HG03108 (cell line): ENCODE data around the gene MTUS2.

ENCODE experiments used
- ATAC-seq: cut with Tn5 transposase; IDR thresholded peaks from one replicate; pipeline ENCODE4 v1.9.1; 2021; ENCODE audit warnings: moderate library complexity; ENCODE audit not compliant: unreplicated experiment

MTUS2 gene

DNA sequence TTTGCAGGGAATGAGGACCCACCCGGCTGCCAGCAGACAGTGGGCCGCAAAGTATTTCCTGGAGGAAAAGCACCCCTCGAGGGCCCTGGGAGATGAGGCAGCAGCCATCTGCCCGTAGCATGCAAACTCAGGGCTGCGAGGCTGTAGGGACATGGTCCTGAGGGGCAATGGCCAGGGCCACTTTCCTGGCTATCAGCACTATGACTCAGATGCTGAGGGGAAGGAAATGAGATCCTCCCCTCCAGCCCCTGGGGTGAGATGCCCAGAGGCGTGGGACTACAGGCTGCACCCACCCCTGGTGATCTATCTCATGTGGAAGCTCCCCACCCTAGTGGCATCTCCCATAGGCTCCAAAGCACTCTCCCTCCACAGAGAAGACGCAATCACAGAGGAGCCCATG, 695.2 kb downstream of the MTUS2 start:
- no peak for ATAC-seq

DNA sequence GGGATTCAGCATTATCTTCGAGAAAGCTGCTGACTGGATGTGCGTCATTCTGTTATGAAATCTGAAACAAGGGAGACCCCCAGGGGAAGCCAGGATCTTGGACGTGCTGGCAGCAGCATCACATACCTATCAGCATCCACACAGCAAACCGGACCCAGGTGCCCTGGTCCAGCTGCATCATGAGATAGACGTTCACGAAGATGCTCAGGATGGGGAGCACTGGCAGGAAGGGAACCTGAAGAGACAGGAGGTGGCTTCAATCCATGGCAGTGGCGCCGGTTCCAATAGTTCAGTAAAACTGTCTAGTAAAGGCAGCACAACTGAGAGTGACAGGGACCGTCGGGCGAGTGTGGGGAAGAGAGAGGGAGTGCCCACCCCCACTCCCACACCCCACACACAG, 695.9 kb downstream of the MTUS2 start:
- no peak for ATAC-seq

DNA sequence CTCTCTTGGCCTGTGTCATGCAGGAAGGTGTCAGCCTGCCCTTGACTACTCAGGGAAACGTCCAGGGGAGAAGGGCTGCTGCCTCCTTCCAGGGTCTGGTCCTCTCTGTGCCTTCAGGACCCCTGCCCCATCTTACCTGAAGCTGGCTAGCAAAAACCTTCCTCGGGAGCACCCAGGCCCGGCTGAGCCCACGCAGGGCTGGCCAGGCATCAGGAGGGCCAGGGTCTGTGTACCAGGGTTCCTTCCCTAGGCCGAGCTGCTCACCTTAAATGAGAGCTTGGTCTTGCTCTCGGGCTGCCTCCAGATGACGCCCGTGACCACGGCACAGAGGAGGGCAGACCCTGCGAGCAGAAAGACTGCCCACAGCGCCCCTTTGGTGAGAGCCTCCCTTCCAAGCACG, 696.7 kb downstream of the MTUS2 start:
- no peak for ATAC-seq

DNA sequence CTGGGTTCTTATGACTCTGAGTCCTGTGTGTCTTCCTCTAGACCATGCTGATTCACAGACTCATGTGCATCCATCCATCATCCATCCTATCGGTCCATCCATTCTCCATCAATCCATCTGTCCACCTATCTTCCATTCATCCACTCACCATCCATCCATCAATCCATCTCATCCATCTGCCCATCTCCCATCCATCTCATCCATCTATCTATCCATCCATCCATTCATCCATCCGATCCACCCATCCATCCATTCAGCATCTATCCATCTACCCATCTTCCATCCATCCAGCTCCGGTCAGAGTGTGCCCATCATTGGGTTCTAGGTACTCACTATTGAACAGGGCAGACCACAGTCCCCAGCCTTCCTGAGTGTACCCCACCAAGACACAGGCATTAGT, 699.8 kb downstream of the MTUS2 start:
- ATAC-seq: no peak

DNA sequence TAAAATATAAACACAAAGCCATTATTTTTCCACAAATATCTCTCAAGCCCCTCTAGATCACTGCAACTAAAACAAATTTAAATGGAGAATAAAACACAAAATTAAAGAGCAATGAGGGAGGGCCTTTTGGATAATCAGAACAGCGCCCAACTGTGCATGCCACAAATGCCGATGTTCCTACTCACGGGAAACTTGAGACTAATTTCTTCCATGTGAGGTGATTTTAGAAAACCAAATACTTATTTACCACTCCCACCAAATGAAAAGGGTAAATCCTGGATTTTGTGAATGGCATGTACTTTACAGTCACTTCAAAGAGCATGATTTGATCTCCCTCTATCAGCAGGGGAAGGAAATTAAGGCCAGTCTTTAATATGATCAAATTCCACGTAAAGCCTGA, 700.5 kb downstream of the MTUS2 start:
- ATAC-seq: no peak

DNA sequence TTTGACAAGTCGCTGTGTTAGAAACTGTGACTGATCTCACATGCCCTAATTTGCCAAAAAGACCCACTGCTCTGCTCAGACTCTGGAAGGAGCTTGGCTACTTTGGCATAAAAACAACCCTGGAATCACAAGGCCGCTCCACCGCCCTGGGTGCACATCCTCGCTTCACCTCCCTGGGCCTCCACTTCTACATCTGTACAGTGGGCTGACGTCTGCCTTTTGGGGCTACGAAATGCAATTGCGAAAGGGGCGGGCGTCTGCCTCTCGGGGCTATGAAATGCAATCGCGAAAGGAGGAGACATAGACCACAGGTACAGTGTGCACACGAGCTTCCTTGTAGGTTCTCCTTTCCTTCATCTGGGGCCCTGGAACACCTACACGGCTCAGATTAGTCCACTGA, 701.2 kb downstream of the MTUS2 start:
- ATAC-seq: no peak

DNA sequence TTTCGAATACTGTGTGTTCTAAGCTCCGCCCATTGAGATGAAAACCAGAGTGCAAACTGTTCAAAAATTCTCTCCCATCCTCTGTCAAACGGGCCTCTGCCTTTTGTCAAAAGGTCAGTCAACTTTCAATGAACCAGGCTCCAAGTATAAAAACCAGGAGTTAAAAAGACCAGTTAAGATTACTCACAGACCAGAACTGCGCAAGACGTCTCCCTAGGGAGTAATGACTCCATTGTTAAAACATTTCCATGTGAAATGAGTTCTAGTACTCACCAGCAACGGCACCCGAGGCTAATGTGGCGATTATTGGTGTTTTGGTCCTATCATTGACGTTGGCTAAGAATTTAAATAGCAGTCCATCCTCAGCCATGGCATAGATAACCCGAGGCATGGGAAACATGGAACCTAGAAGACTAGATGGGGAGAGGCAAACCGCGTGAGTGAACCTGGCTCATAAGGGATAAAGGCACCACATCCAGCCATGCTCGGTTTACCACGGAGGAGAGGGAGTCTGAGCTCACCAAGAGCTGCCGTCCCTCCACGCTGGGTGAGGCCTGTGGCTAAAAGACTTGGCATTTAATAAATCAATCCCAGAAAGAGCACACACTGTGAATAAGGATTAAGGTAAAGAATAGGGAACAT, 702.0 kb downstream of the MTUS2 start:
- ATAC-seq: no peak

DNA sequence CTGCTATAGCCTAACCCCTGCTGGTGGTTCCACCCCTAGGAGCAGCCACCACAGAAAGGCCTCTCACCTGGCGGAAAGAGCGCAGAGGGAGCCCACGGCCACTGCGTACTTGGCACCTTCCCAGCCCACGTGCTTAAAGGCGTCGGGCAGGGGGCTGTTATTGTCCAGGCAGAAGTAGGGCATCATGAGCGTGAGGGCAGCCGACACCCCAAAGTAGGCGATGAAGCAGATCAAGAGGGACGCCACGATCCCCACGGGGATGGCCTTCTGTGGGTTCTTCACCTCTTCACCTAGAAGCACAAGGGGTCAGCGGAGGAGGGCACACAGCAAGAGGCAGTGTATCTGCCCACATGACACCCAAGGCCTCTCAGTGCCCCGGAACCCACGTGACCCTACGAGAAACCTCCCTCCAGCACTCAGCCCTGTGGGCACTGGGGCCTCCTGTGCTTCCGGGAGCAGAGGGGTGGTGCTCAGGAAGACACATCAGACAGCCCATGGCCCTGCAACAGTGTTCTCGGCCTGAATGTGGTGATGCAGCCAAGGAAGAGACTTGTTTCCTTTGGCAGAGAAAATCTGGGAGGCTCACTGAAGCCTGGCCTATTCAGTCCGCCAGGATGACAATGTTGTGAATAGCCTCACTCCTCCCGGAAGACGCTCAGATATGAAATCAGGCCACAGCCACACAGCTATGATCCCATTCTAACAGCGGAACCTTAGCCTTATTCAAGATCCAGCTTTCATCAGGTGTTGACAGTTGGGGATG, 703.2 kb downstream of the MTUS2 start:
- no peak for ATAC-seq

DNA sequence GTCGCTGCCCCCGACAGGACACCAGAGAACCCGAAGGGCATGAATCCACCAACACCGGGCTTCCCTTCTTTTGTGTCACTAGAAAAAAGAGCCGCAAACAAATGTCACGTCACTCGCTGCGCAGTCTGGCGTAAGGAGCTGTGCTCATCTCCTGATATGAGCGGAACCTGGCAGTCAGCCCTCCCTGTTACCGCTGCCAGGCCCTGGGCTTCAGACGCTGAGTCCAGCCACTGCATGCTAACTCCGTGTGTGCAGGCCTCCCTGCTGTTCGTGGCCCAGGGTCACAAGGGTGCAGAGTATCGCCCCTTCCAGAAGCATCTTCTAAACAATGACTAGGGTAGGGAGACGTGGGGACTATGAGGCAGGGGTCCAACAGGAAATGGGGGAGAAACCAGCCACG, 704.0 kb downstream of the MTUS2 start:
- no peak for ATAC-seq

DNA sequence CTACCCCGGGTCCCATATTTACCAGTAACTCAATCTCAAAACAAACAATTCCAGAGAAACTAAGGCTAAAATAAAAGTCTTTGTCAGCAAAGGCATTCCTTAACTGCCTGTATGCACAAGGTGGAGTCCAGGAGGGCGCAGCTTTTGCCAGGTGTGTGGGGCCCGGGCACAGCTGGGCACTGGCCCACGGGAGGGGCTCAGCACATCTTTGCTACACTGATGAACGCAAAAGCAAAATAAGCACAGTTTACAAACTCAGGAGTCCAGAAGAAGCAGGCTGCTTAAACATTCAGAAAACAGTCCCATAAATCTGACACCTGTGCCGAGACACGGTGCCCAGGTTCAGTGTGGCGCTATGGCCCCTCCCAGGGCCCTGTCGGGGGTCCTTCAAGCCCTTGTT, 704.5 kb downstream of the MTUS2 start:
- no peak for ATAC-seq

DNA sequence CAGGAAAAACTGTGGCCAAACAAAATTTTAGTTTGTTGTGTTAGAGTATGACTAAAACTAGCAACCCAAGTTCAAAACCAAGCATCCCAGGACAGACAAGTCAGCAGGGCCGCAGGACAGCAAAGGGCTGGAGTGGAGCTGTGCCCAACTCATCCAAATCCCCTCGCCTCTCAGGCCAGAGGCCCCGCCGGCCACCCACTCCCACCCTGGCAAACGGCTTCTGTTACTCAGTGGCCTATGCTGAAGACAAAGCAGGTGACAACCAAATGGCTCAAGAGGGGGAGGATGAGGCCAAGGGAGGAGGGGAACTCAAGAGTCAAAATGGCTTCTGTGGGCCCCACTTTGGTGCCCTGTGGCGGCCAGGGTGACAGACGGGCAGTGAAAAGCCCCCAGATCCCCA, 705.6 kb downstream of the MTUS2 start:
- no peak for ATAC-seq

DNA sequence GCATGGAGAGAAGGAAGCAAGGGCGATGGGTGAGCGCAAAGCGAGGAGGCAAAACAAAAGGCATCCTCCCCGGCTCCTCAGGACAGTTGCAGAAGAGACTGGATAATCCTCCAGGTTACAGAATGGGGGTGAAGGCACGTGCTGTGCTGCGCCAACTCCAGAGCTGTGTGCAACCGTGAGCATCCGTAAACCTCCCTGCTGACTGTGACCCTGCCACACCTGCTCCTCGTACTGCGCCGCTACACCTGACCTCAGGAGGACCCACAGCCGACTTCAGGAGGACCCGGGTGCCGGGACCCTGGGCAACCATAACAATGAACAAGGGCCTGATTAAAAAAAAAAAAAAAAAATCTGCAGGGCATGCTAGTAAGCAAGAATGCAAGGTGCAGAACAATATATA, 706.6 kb downstream of the MTUS2 start:
- ATAC-seq: no peak

DNA sequence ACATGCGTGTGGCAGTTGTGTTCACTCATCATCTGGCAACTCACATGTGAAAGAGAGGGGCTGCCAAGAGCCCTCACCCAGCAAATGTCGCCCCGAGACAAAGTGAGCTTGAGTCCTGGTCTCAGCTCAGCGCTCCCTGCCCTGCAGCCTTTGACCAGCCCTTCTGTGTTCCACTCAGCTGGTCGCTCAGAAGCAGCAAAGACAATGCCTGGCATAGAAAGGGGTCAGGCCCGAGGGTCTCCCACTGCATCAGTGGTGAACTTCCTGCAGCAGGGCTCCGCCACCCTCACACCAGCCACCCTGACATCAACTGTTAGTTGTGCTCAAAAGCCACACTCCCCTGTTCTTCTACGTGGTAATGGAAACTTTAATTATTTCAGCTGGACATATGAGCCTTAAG, 707.4 kb downstream of the MTUS2 start:
- no peak for ATAC-seq

DNA sequence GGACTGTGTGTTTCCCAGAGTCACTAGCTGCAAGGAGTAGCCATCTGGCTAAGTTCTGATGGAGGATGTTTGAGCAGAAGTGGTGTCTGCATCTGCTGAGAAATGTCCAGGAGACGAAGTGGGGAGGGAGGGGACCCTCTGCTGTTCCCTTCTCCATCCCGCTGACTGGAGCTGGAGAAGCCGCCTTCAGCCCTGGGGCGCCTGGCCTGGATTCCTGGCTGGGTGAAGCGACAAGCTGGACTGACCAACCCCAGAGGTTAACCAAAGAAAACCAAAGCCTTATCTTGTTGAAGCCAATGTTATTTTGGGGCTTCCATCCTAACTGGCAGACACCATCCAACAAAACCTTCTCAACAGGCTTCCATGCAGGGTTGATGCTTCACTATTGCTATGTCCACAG, 707.8 kb downstream of the MTUS2 start:
- no peak for ATAC-seq

DNA sequence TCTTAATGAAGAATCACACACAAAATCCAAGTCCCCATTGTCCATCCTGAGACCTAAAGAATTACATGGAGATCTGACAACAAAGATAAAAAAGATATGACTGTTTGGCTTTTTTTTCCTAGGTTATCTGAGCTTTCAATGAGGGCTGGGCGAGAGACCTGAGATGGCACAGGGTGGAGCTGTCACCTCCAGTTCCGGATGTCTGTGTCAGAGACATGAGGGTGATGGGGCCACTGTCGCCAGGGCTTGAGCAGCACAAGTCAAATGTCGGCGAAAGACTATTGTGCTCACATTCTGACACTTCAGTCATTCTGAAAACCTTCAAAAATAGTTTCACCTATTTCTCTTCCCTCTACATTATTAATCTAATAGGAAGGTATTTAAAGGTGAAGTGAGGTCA, 709.6 kb downstream of the MTUS2 start:
- ATAC-seq: no peak

DNA sequence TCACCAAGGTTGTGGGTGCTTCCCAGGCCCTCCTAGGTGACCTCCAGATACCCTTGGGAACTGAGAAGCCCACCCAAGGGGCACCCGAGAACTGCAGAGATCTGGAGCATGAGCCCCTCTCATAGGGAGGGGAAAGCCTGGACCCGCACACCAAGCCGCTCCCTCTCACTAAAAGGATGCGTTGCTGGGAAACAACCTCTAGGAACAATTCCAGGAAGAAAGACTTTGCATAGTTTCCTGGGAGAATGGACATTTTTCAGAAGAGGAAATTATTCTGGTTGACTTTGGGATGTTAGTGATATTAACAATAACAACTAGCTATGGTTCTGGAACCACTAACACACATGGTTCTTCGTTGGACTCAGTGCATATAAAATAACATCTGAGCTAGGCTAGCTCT, 710.8 kb downstream of the MTUS2 start:
- no peak for ATAC-seq

DNA sequence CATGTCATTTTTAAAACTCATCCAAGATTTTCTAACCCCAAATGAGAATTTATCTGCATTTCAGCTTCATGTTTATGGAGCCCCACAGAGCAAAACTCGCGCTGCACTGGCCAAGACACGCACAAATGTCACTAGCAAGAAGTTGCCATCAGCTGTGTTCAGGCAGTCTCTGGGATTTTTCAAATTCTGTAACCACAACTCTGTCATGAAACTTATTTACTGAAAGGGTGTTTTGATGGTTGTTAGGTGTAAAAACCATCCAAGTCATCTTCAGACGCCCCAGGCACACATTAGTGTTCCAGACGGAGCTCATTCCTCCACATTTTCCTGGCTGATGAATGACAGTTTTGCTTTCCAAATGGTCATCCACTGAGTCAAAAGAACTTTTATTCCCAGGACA, 712.0 kb downstream of the MTUS2 start:
- ATAC-seq: no peak

DNA sequence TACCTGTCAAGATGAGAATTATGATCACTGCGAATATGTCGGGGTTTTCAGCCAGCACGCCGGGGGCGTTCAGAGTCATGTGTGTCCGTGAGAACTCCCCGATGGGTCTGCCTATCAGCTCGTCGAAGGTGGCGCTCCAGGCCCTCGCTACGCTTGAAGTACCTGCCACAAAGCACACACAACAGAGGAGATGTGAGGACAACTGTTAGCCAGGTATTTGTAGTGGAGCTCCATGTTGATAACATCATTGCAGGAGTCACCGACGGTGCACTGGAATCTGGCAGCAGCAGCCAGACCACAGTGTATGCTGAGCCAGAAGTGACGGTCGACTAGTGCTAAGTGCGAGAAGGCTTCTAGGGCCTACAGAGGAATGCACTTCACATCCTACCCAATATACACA, 712.7 kb downstream of the MTUS2 start:
- ATAC-seq: no peak

DNA sequence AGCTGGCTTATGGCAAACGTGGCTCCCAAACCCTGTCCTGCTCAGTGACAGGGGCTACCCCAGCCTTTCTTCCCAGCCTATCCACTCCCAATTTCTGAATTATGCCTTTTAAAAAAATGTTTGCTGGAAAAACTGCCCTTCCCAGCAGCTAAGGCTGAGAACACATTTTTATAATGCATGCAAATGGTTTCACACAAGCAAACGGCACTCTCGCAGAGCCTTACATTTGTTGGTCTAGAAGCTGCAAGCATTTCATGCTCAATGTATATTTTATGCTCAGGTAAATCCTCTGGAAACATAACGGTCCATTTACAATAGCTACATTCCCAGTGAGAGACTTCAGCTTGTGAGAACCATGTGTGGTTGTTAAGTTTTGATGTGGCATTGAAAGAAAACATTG, 713.9 kb downstream of the MTUS2 start:
- ATAC-seq: no peak

DNA sequence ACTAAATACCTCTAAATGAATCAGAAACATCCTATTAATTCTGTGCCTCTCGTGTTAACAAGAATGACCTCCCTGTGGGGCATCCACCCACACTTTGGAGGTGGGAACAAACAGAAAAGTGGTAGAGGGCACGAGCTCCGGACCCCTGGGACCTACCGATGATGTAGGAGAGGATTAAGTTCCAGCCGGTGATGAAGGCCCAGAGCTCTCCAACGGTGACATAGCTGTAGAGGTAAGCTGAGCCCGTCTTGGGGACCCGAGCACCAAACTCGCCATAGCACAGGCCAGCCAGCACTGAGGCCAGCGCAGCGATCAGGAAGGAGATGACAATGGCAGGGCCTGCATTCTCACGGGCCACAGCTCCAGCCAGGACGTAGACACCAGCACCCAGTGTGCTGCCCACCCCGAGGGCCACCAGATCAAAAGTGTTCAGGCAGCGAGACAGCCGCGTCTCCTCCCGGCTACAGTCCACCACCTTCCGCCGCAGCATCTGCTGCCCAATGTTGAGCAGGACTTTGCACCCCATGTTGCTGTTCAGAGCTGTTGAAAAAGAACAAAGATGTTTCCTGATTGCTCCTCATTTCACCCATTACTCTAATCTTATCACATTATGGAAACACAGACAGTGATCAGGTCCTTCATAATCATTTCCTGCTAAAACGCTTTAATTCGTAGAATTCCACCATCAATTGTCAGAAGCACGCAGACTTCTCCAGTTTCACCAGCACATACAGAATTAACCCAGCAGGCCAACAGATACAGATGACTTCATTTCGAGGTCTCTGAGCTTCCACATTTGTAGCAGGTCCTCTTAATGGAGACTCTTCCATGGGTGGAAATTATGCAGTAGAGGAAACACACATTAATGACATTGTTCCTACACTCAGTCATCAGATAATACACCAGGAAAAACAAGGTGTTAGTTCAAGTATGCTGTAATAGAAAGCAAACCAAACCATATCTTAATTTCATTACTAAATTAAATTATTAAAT, 715.8 kb downstream of the MTUS2 start:
- ATAC-seq: no peak

DNA sequence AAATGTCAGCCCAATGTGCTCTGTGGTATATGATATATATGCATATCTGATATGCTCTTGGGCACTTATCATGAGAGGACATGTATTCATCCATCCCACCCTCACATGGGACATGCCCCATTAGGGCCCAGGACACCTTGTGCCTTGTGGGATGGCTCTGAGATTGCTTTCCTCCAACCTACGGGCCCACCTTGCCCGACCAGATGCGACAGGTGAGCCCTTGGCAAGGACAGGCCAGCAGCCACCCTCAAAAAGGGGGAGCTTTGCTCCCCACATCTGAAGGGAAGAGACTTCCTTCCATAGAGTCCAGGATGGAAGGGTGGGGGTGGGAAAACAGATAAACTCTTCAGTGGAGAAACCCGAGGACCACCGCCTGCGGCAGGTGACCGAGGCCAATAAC, 716.7 kb downstream of the MTUS2 start:
- no peak for ATAC-seq
